Stimulated activated CD4-positive, alpha-beta T cell treated with anti-CD3 and anti-CD28 coated beads, Interleukin-1b, Interleukin-23, amount 100 ng/mL, for 1 hour (primary cell): ENCODE measurements around the gene DNAH5.
"Not testable (repeated sequence)": the region's sequence is repeated elsewhere in the genome, so short reads cannot be mapped to it uniquely, and the experiment has no call there.

Source experiments
- DNase-seq, 2 donors: peaks; one replicate each; pipeline ENCODE4 v3.0.0-alpha.2; 2020; ENCODE audit warnings: low read depth in 2 of 2

The DNAH5 gene

GRCh38 chr5:13830536-13830935 is 114.0 kb downstream of the DNAH5 start:
- no peak for DNase-seq

GRCh38 chr5:13821366-13821765 is 123.1 kb downstream of the DNAH5 start:
- DNase-seq = no peak

DNA sequence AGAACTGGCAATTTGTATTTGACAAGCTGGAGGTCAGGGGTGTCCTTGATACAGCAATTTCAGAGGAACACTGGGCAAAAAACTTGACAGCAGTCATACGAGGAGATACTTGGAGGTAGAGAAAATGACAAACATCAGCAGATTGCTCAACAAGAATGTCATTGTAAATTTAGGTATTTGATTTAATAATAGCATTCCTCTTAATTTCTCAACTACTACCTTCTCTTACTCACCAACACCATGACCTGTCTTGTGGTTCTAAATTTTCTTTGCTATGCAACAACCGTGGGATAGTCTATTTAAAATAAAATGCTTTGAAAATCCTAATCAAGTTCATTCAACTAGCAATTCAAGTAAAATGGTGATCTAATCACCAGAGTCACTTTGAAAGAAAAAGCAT is 128.4 kb downstream of the DNAH5 start:
- DNase-seq = no peak

- DNase-seq = no peak
These were observed 130.2 kb downstream of the DNAH5 start for GRCh38 chr5:13814301-13814700.

- no peak for DNase-seq
These were observed 134.6 kb downstream of the DNAH5 start for GRCh38 chr5:13809921-13810320.

DNA sequence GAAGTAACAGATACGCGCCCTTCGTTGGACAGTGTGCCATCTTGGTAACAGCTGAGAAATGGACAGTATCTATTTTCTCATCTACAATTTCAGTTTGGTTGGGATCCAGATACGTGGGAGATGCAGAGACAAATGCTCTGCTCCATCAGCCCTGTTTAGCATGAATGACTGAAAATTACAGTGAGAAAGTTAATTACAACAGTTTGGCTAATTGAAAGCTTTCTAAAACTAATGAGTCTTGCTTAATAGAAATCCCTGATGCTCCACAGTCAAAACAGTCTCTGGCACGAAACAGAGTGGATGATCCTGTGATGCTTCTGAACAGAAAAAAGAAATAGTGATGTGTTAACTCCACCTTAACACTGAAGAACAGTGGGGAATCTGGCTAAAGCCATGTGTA is 140.2 kb downstream of the DNAH5 start:
- no peak for DNase-seq

DNA sequence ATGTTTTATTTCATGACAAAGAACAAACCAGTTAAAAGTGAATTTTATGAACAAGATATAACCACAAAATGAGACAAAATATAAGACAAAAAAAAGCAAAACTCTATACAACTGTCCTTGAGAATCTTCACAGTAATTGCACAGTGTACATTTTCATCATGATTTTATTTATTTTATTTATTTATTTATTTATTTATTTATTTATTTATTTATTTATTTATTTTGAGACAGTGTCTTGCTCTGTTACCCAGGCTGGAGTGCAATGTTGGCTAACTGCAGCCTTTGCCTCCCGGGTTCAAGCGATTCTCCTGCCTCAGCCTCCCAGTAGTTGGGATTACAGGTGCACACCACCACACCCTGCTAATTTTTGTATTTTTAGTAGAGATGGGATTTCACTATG is 145.9 kb downstream of the DNAH5 start:
- not testable (repeated sequence) for DNase-seq

DNA sequence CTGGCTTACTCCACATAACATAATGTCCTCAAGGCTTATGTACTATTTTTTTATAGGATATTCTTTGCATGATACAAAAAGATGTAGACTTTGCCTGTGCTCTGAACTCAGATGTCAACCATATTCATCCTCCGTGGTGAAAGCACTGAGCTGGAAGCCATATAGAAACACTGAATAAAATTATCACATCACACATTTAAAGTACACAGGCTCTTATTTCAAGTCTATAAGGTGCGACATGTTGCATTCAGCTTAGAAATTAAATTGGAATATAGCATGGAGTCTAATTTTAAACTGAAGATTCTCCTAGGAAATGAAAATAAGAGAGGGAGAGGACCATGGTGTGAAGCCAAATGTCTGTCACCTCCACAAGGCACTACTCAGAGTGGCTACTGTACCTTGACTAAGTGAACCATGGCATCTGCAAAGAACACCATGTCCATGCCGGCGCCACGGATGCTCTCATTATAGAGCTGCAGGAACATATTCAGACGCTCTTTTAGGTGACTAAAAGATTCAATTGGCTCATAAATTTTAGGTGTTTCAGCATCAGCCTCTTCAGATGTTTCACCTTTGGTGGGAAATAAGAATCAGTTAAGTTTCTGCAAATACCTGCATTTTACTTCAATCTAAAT is 158.6 kb downstream of the DNAH5 start:
- no peak for DNase-seq

DNA sequence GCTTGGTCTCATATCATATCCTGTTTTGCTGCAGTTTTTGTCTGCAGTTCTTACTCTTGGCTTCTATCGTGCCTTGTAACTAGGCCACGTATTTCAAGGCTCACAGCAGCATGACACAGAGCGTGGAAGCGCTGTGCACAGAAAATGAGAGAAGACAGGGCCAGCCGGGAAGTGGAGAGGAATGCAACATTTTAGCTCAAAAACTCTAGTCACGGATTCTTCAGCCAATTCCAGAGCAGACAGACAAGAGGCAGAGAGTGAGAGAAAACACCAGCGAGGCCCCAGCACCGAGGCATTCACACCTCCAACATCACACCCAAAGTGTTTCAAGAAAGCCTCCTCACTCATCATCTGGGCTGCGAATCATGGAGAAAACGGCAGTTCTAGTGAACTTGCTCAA is 160.8 kb downstream of the DNAH5 start:
- DNase-seq = no peak

DNA sequence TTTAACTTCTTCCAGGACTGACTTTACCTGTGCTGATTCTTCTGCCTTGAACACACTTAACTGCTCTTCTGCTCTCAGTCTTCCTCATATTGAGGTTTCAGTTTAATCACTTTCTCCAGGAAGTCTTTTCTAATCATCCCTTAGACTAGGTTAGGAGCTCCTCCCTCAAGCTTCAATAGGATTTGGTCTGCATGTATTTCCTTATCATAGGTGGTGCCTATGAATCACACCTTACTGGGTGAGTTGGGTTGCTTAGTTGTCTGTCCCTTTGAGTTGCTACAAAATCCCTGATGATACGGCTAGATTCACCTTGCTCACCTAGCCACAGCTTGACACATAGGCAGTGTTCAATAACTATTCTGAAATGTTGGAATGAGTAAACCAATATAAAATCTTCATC is 164.4 kb downstream of the DNAH5 start:
- no peak for DNase-seq

DNA sequence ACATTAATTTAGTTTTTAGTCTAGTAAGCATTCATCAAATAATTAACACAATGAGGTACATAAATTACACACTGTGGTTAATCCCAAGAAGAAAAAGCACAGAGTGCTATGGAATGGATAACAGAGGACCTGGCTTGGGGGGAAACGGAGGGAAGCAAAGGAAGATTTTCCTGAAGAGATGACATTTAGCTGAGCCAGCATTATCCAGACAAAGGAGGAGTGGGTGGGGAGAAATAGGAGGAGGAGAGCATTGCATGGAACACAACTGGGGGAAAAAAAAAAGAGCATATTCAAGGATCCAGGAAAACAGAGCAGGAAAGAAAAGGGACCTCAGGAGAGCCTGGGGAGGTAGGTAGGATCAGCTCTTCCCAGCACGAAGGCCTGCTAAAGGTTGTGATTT is 170.8 kb downstream of the DNAH5 start:
- DNase-seq = no peak

- DNase-seq = no peak
These were observed 173.4 kb downstream of the DNAH5 start for GRCh38 chr5:13771011-13771571.

DNA sequence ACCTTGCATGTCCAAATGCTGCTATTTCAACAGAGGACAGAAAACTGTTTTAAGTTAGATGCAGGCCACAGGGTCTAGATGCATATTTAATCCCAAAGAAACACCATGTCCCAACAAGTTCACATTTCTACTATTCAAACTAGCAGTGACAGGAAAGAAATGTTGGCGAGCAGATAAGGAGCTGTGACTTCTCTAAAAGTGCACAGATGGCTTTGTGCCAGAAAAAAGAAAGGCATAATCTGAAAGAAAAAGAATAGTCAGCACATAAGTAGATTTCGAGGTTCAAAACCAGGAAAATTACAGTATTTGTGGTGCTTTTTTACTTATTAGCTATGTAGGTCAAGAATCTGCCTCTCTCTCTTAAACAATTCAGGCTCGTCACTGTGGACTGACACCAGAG is 178.3 kb downstream of the DNAH5 start:
- no peak for DNase-seq

- no peak for DNase-seq
These were observed 180.8 kb downstream of the DNAH5 start for GRCh38 chr5:13763719-13764118.

- DNase-seq = no peak
These were observed 194.7 kb downstream of the DNAH5 start for GRCh38 chr5:13749766-13750165.

GRCh38 chr5:13746026-13746425 is 198.5 kb downstream of the DNAH5 start:
- no peak for DNase-seq

- DNase-seq = no peak
These were observed 199.0 kb downstream of the DNAH5 start for GRCh38 chr5:13745508-13745907.

- no peak for DNase-seq
These were observed 204.0 kb downstream of the DNAH5 start for GRCh38 chr5:13740471-13740870.

DNA sequence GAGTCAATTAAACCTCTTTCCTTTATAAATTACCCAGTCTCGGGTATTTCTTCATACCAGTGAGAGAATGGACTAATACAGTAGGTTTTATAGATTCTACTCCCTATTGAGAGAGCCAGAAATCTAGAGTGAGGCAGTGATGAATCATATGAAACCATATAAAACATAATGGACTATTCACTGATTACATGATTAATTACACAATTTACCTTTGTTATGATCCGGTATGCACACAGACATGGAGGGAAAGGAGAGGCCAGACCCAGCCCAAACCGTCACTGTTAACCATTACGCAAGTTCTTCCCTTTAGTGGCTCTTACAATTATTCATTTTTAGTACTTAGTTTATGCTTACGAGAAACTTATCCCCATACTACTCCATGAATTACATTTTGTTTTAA is 205.0 kb downstream of the DNAH5 start:
- no peak for DNase-seq

GRCh38 chr5:13735691-13736090 is 208.8 kb downstream of the DNAH5 start:
- no peak for DNase-seq

- DNase-seq = no peak
These were observed 213.3 kb downstream of the DNAH5 start for GRCh38 chr5:13731121-13731628.

DNA sequence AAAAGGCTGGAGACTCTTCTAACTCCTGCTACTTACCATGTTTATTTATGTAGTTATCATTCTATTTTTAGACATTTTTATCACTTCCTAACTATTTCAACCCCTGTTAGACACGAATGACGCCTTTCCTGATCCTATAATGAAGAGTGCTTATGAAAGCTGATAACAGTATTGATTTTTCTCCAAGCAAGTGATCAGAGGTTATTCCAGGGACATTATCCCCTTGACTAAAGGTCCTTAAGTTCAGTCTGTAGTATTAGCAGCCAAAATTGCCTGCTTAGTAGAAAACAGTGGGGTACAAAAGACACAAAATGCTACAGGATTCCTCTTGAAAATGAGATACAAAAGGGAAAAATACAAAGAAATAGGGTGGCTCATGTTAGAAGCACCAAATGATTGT is 235.6 kb downstream of the DNAH5 start:
- no peak for DNase-seq

DNA sequence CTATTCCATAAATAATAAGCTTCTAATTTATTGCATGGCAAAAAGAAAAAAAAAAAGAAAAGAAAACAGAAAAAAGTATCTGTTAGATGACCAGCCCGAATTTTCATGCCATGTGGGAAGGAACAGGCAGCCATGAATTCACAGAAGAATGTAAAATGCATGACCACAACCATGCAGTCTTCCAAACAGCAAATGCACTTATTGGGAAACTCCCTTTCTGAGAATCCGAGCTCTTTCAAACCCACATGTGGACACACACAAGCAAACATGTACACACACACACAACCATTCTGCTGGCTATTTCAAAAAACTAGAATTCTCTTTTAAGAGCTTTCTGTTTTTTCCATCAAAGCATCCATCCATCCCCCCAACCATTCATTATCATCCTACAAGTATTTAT is 236.1 kb downstream of the DNAH5 start:
- DNase-seq = no peak

GRCh38 chr5:13704396-13704795 is 240.1 kb downstream of the DNAH5 start:
- no peak for DNase-seq
